ENCODE data around the gene NUDT7.

GRCh38 chr16:77677129-77677528 lies 45.2 kb upstream of the NUDT7 start:
- no peak for TF ChIP-seq MAX (CRISPR knock-in tag; IDR thresholded peaks at IDR 0.05)
- no peak for TF ChIP-seq CTCF (IDR thresholded peaks at IDR 0.05)
- TF ChIP-seq IRF2 (CRISPR knock-in tag; IDR thresholded peaks at IDR 0.05; ENCODE audit: borderline replicate concordance, low read depth) = no peak
- TF ChIP-seq EMX1 (CRISPR knock-in tag; IDR thresholded peaks at IDR 0.05) = no peak
- TF ChIP-seq TEAD4 (CRISPR knock-in tag; IDR thresholded peaks at IDR 0.05) = no peak
- no peak for TF ChIP-seq USF2 (CRISPR knock-in tag; IDR thresholded peaks at IDR 0.05)
